ENCODE measurements around the gene IAH1.

Gene IAH1

DNA sequence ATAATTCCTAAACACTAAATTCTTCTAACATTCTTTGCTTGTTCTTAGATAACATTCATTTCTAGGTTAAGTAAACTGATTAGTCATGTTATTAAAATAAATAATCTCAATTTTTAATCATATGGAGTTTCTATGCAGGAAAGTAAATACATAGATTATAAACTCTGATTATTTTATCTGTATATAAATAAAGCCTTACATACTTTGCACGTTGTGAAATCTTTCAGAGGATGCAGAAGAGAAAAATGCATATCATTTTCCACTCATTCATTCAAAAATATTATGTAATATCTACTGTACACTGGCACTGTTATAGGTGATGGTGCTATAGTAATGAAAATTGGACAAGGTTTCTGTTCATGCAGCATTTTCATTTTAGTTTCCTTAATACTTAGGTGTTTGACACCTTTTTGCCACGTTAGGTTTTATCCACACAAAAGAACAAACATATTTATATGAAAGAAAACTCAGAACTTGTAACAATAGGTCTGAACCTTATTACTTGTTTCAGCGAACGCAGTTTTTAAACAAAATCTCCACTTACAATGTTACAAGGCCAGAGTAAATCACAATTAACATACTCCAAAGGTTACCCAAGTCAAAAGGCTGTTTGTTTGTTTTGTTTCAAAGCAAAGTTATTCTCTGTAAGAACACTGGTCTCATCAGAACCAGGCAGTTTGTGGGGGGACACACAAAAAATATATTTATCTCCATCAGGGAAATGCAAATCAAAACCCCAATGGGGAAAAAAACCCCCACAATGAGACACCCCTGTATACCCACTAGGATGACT is 53.8 kb downstream of the IAH1 start (continued):
- TF ChIP-seq, protein P1, sequence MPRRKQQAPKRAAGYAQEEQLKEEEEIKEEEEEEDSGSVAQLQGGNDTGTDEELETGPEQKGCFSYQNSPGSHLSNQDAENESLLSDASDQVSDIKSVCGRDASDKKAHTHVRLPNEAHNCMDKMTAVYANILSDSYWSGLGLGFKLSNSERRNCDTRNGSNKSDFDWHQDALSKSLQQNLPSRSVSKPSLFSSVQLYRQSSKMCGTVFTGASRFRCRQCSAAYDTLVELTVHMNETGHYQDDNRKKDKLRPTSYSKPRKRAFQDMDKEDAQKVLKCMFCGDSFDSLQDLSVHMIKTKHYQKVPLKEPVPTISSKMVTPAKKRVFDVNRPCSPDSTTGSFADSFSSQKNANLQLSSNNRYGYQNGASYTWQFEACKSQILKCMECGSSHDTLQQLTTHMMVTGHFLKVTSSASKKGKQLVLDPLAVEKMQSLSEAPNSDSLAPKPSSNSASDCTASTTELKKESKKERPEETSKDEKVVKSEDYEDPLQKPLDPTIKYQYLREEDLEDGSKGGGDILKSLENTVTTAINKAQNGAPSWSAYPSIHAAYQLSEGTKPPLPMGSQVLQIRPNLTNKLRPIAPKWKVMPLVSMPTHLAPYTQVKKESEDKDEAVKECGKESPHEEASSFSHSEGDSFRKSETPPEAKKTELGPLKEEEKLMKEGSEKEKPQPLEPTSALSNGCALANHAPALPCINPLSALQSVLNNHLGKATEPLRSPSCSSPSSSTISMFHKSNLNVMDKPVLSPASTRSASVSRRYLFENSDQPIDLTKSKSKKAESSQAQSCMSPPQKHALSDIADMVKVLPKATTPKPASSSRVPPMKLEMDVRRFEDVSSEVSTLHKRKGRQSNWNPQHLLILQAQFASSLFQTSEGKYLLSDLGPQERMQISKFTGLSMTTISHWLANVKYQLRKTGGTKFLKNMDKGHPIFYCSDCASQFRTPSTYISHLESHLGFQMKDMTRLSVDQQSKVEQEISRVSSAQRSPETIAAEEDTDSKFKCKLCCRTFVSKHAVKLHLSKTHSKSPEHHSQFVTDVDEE (CRISPR knock-in tag; IDR thresholded peaks at IDR 0.05): no peak
- no peak for TF ChIP-seq TOX (CRISPR knock-in tag; IDR thresholded peaks at IDR 0.05; ENCODE audit: borderline replicate concordance)

DNA sequence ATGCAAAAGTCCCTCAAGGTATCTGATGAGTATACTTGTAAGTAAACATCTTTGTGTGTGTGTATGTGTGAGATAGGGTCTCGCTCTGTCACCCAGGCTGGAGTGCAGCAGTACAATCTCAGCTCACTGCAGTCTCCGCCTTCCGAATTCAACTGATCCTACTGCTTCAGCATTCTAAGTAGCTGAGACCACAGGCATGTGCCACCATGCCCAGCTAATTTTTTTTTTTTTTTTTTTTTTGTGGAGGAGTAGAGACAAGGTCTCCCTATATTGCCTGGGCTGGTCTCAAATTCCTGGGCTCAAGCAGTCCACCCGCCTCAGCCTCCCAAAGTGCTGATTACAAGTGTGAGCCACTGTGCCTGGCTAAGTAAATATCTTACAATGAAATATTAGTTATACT is 58.1 kb downstream of the IAH1 start:
- TF ChIP-seq ZFP3 (CRISPR knock-in tag; IDR thresholded peaks at IDR 0.05): no peak
- TF ChIP-seq TCF4 (CRISPR knock-in tag; IDR thresholded peaks at IDR 0.05; ENCODE audit: borderline replicate concordance): no peak
- no peak for TF ChIP-seq PPARA (CRISPR knock-in tag; IDR thresholded peaks at IDR 0.05; ENCODE audit: borderline replicate concordance)
- TF ChIP-seq OSR1 (CRISPR knock-in tag; IDR thresholded peaks at IDR 0.05): no peak
- no peak for TF ChIP-seq ZNF70 (CRISPR knock-in tag; IDR thresholded peaks at IDR 0.05)
- TF ChIP-seq, protein P2, sequence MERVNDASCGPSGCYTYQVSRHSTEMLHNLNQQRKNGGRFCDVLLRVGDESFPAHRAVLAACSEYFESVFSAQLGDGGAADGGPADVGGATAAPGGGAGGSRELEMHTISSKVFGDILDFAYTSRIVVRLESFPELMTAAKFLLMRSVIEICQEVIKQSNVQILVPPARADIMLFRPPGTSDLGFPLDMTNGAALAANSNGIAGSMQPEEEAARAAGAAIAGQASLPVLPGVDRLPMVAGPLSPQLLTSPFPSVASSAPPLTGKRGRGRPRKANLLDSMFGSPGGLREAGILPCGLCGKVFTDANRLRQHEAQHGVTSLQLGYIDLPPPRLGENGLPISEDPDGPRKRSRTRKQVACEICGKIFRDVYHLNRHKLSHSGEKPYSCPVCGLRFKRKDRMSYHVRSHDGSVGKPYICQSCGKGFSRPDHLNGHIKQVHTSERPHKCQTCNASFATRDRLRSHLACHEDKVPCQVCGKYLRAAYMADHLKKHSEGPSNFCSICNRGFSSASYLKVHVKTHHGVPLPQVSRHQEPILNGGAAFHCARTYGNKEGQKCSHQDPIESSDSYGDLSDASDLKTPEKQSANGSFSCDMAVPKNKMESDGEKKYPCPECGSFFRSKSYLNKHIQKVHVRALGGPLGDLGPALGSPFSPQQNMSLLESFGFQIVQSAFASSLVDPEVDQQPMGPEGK (CRISPR knock-in tag; IDR thresholded peaks at IDR 0.05; ENCODE audit: borderline replicate concordance): no peak
- TF ChIP-seq, protein P1 (CRISPR knock-in tag; IDR thresholded peaks at IDR 0.05): no peak
- no peak for TF ChIP-seq TOX (CRISPR knock-in tag; IDR thresholded peaks at IDR 0.05; ENCODE audit: borderline replicate concordance)
- TF ChIP-seq SNAI2 (CRISPR knock-in tag; IDR thresholded peaks at IDR 0.05): no peak
- TF ChIP-seq ZC3H10 (CRISPR knock-in tag; IDR thresholded peaks at IDR 0.05): no peak
- TF ChIP-seq GLIS3 (CRISPR knock-in tag; IDR thresholded peaks at IDR 0.05): no peak
- no peak for TF ChIP-seq ZNF565 (CRISPR knock-in tag; conservative IDR thresholded peaks at IDR 0.05; ENCODE audit: low read depth)
- no peak for TF ChIP-seq CSDC2 (CRISPR knock-in tag; IDR thresholded peaks at IDR 0.05)
- TF ChIP-seq ISL1 (CRISPR knock-in tag; IDR thresholded peaks at IDR 0.05): no peak
- no peak for TF ChIP-seq ZFP30 (CRISPR knock-in tag; IDR thresholded peaks at IDR 0.05)
- TF ChIP-seq ARNTL (CRISPR knock-in tag; IDR thresholded peaks at IDR 0.05; ENCODE audit: borderline replicate concordance, low read depth): no peak
- TF ChIP-seq ZNF8 (CRISPR knock-in tag; IDR thresholded peaks at IDR 0.05): no peak
- no peak for ATAC-seq

DNA sequence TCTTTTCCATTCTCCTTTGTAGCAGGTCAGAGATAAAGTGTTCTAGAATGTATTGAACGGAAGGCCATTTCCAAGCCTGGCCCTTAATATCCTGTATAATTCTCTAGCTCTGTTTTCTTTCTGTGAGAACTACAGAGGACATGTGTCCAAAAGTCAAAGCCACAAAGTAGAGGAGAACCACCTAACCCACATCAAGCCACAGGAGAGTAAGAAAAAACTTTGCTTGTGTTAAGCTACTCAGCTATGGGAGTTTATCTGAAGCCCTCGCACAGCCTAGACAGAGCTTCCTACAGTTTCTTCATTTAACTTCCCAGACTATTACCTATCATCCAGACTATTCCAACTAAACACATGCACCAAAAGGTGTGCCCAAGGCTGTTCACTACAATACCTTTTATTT is 59.3 kb downstream of the IAH1 start:
- TF ChIP-seq, protein P3, sequence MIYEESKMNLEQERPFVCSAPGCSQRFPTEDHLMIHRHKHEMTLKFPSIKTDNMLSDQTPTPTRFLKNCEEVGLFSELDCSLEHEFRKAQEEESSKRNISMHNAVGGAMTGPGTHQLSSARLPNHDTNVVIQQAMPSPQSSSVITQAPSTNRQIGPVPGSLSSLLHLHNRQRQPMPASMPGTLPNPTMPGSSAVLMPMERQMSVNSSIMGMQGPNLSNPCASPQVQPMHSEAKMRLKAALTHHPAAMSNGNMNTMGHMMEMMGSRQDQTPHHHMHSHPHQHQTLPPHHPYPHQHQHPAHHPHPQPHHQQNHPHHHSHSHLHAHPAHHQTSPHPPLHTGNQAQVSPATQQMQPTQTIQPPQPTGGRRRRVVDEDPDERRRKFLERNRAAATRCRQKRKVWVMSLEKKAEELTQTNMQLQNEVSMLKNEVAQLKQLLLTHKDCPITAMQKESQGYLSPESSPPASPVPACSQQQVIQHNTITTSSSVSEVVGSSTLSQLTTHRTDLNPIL (CRISPR knock-in tag; IDR thresholded peaks at IDR 0.05; ENCODE audit: low read depth): no peak
- TF ChIP-seq ZC3H10 (CRISPR knock-in tag; IDR thresholded peaks at IDR 0.05) (no peak), GLIS3 (CRISPR knock-in tag; IDR thresholded peaks at IDR 0.05) (no peak), ZNF8 (CRISPR knock-in tag; IDR thresholded peaks at IDR 0.05) (no peak), BACH2 (CRISPR knock-in tag; IDR thresholded peaks at IDR 0.05; ENCODE audit: borderline replicate concordance) (no peak), PPARA (CRISPR knock-in tag; IDR thresholded peaks at IDR 0.05; ENCODE audit: borderline replicate concordance) (no peak)
- TF ChIP-seq, protein P4, sequence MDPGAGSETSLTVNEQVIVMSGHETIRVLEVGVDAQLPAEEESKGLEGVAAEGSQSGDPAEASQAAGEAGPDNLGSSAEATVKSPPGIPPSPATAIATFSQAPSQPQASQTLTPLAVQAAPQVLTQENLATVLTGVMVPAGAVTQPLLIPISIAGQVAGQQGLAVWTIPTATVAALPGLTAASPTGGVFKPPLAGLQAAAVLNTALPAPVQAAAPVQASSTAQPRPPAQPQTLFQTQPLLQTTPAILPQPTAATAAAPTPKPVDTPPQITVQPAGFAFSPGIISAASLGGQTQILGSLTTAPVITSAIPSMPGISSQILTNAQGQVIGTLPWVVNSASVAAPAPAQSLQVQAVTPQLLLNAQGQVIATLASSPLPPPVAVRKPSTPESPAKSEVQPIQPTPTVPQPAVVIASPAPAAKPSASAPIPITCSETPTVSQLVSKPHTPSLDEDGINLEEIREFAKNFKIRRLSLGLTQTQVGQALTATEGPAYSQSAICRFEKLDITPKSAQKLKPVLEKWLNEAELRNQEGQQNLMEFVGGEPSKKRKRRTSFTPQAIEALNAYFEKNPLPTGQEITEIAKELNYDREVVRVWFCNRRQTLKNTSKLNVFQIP (CRISPR knock-in tag; IDR thresholded peaks at IDR 0.05; ENCODE audit: borderline replicate concordance, low read depth): no peak
- TF ChIP-seq, protein P2 (CRISPR knock-in tag; IDR thresholded peaks at IDR 0.05; ENCODE audit: borderline replicate concordance): no peak
- no peak for ATAC-seq

Data from SK-N-SH treated with all-trans-retinoic acid at 6 μM for 48 hours (cell line).